Activated CD4-positive, alpha-beta T cell treated with anti-CD3 and anti-CD28 coated beads, Interleukin-2, amount 50 U/mL, for 24 hours (primary cell): ENCODE results near the gene ANTXR1.

Experiments used
- DNase-seq, 2 donors: peaks; one replicate each; pipeline ENCODE4 v3.0.0-alpha.2; 2020; ENCODE audit warnings: low read depth in 1 of 2, low spot score in 1 of 2

Gene ANTXR1

GRCh38 chr2:69177785-69178636, 165.0 kb downstream of the ANTXR1 start:
- no peak for DNase-seq

- DNase-seq, result no peak
These were observed 165.8 kb downstream of the ANTXR1 start for GRCh38 chr2:69178756-69179155.

- DNase-seq, result no peak
These were observed 167.2 kb downstream of the ANTXR1 start for GRCh38 chr2:69180227-69180626.

GRCh38 chr2:69180974-69181373, 168.0 kb downstream of the ANTXR1 start:
- no peak for DNase-seq

GRCh38 chr2:69181806-69182427, 168.9 kb downstream of the ANTXR1 start:
- no peak for DNase-seq

DNA sequence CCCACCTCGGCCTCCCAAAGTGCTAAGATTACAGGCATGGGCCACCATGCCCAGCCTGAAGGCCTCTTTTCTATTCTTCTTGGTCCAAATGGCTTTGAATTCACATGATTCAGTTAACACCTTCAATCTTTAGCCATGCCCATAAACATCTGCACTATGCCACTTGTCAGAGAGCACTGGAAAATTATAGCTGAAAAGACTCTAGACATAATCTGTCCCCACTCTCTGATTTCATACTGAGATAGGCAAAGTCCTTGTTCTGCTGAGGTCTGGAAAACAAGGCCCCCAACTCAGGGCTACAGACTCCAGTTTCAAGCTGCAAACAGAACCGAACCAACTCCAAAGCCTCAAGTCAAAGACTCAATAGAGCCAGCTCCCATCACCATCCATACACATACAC, 170.7 kb downstream of the ANTXR1 start:
- DNase-seq, result no peak

GRCh38 chr2:69184224-69184623, 171.2 kb downstream of the ANTXR1 start:
- DNase-seq, result no peak

GRCh38 chr2:69185807-69186206, 172.8 kb downstream of the ANTXR1 start:
- no peak for DNase-seq

GRCh38 chr2:69186614-69187013, 173.6 kb downstream of the ANTXR1 start:
- DNase-seq, result no peak

- no peak for DNase-seq
These were observed 175.4 kb downstream of the ANTXR1 start for GRCh38 chr2:69188182-69188900.

DNA sequence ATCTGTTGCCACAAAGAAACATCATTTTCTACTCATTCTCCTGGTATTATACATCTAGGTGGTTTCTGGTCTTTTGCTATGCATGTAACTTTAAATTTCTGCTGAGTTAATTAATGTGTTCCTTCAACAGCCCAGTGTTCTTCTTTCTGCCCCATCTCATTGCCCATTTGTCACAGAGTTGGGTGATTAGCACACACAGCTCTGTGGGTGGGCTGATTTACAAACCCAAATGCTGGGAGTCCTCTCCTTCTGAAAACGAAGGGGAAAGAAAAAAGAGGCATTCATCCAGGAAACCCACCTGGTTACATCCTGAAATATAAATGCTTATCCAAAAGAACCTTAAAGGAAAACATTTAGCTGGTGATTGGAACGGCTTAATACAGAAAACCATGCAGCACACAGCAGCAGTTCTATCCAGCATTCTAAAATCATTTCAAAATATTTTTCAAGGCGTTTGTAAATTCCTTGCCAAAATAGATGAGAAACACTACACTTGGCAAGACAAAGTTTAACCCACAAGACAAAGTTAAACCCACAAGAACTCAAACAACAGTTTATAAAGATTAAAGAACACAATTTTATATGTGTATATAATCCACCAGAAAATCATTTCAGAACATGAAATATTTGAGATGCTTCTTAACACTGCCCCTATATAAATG, 177.9 kb downstream of the ANTXR1 start:
- DNase-seq, result no peak

DNA sequence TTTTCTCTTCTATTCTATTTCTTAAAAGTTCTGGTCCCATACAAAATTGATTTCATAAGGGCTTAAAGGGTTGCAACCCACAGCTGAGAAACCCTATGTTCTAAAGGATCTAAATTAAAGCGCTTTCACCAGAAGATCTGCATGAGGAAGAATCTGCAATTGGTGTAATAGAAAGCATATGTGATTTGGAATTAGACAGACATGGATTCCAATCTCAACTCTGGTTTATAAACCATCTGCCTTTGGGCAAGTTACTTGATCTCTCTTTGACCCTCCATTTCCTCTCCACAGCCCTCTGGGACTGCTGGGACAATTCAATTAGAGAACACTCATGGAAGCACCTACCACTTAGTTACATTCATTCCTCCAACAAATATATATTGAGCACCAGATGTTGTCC, 178.7 kb downstream of the ANTXR1 start:
- DNase-seq, result no peak

DNA sequence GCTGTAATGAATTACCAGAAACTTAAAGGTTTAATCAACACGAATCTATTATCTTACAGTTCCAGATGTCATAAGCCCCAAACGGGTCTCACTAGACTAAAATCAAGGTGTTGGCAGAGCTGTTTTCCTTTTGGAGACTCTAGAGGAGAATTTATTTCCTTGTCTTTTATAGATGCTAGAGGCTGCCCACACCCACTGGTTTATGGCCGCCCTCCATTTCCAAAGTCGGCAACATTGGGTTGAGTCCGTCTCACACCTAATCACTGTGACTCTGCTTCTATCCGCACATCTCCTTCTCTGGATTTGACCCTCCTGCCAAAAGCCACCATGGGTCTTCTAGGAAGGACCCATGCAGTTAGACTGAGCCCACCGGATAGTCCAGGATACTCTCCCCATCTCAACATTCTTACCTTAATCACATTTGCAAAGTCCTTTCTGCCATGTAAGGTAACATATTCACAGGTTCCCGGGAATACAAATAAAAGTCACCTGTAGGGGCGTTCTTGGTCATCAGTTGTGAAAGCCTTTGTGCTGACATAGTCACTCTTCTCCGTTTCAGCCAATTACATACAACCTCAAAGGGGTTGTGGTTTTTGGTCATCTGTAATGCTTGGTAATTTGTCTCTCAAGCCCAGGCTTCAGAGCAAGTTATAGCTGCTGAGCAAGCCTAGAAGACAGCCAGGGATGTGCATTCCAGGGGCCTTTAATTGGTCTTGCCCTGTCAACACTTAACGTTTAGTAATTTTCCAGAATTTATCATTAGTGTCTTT, 179.4 kb downstream of the ANTXR1 start:
- no peak for DNase-seq

GRCh38 chr2:69195706-69196105, 182.7 kb downstream of the ANTXR1 start:
- no peak for DNase-seq

DNA sequence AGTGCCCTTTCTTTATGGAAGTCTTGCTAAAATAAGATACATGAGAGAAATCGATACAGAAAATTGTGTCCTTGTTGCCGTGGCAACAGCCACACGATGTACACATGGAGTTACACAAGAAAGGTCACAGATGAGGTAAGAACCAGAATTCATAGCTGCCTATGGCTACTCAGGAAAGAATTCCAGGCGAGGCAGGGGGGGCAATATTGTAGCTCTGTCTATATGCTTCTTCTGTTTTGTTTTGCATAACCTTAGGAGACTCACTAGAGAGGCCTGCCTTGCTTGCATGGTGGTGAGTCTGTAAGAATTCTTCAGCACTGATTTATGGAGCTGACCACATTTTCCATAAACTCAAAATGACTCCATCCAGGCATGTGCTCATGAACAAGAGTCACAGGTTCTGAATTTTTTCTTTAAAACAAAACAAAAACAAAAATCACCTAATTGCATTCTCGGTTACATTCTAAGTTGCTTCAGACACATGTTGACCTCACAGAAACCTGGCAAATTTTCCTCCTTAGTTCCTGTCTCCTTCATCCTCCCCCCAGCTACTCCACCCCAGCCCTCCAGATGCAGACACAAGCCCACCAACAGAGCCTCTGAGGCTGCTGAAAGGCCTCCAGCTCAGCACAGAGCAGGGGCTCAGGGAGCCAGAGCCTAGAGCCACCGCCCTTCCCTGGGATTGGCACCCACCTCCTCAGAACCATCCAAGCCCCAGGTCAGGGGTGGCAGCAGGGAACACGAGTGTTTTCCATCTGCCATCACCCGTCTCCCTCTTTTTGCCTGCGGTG, 183.5 kb downstream of the ANTXR1 start:
- no peak for DNase-seq

DNA sequence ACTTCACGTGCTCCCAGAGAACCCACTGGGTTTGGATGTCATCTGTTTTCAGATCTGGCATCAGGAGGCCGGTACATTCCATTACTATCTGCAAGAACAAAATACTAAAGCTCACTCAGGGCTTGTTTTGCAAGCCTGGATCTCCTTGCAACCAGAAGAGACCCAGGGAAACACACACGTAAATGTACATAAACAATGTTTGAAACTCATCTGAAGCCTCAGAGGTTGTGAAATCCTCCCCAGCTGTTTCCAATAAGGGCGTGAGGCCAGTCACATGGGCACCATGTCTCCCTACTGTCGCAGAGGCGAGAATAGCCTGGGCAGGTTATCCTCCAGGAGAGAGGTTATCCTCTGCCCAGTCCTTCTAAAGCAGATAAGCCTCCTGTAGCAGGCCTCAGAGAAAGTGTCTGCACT, 187.1 kb downstream of the ANTXR1 start:
- no peak for DNase-seq

DNA sequence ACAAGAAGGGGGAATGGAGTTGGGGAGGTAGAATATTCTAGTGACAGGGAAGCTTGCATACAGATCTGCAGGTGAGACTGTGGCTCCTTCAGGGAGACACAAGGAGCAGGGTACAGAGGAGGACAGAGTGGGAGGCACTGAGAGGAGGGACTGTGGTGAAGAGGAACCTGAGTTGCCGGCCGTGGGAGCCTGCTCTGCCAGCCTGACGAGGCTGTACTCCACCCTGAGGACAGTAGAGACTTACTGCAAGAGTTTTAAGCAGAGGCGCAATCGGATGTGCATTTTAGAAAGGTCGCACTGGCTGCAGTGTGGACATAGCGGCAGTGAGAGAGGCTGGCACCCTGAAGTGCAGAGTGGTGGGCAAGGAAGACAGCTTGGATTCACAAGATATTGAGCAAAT, 188.3 kb downstream of the ANTXR1 start:
- DNase-seq, result no peak

GRCh38 chr2:69202327-69202726, 189.3 kb downstream of the ANTXR1 start:
- no peak for DNase-seq

DNA sequence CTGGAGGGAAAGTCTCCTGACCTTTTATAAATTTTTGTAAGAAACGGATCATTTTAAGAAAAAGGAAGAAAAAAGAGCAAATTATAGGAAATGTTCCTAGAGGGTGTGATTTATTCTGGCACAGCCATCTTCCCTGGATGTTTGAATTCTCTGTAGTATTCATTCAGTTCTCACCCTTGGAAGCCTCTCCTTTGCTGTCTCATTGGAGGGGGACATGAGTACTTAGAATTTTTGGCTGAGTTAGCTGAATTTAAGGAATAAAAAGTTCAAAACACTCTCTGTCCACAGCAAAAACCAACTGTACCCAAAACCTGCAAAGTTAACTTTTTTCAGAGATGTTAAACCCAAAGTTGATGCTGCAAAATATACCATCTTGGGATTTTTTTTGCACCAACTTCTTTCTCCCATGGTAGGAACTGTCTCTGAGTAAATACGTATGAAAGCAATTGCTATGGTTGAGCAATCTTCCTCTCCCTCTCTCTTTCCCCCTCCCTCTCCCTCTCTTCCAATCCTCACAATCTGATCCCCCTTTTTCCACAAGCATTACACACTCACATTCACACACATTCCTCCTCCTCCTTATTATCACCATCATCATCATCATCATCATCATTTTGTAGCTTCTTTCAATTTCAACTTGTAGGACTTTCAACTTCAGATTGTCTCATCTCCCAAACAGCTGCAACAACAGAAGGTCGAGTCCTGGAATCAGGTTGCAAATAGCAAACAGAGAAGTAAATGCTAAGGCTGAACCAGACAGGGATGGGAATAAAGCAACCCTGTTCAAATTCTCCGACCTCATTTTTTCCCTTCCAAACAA, 190.4 kb downstream of the ANTXR1 start:
- no peak for DNase-seq
